Activated CD8-positive, alpha-beta memory T cell treated with anti-CD3 and anti-CD28 coated beads, Interleukin-2, amount 10 ng/mL, durations not matched to agents 7 days and 5 days (primary cell): ENCODE measurements around the gene CLPSL2. TPM values are rescaled to one million over a fixed set of nuclear protein-coding genes. Genes with fewer than 3 reads are reported as not detected.
A peak's percentile ranks its signal among the peaks of the same experiment; 100 is the strongest.

ENCODE experiments used
- ATAC-seq: fragments of 150-1000 bp; cut with Tn5 transposase; one replicate; pipeline ENCODE4 v1.10.0; 2021; ENCODE audit warnings: moderate library complexity
- CTCF ChIA-PET: fragments of 350-600 bp; sonication (Branson Sonifier 250); formaldehyde crosslinking; loops from one replicate; lab custom pipeline; 2021; ENCODE audit warnings: antibody characterized with exemption; lab: Charles Lee
- DNase-seq: peaks from one replicate; pipeline ENCODE4 v3.0.0-alpha.2; 2020
- H3K27ac Mint-ChIP-seq: one replicate; pipeline ENCODE4 v1.8.0; 2021; ENCODE audit warnings: mild to moderate bottlenecking, mixed read lengths
- H3K27me3 Mint-ChIP-seq: one replicate; pipeline ENCODE4 v1.8.0; 2021; ENCODE audit warnings: mixed read lengths
- H3K36me3 Mint-ChIP-seq: one replicate; pipeline ENCODE4 v1.8.0; 2021; ENCODE audit warnings: mild to moderate bottlenecking, mixed read lengths
- H3K4me1 Mint-ChIP-seq: one replicate; pipeline ENCODE4 v1.8.0; 2021; ENCODE audit warnings: mixed read lengths
- H3K4me3 Mint-ChIP-seq: one replicate; pipeline ENCODE4 v1.8.0; 2021; ENCODE audit warnings: mild to moderate bottlenecking, moderate library complexity, mixed read lengths
- H3K9me3 Mint-ChIP-seq: one replicate; pipeline ENCODE4 v1.8.0; 2022; ENCODE audit warnings: low read depth, mixed read lengths
- total RNA-seq, 2 experiments: library from RNA; stranded (reverse); gene quantifications; one replicate each; pipeline ENCODE4 v1.2.3, GENCODE V29; 2021

The CLPSL2 gene
- total RNA-seq, 2 experiments from 2014 or later, result not detected

- Mint-ChIP-seq H3K4me1 (no peaks in the 10 kb centered on the region), H3K27me3 (no peaks in the 10 kb centered on the region), H3K9me3 (no peaks in the 10 kb centered on the region), H3K4me3 (no peak overlapping the region), H3K27ac (no peak overlapping the region), H3K36me3 (no peaks in the 10 kb centered on the region)
- DNase-seq (no peak), ATAC-seq (no peak)
- CTCF ChIA-PET, result no interaction called here
Measured at GRCh38 chr6:35798706-35799105, 22.3 kb downstream of the CLPSL2 start.

GRCh38 chr6:35801148-35801547 lies 24.8 kb downstream of the CLPSL2 start:
- Mint-ChIP-seq H3K4me3 (no peak overlapping the region), H3K36me3 (no peaks in the 10 kb centered on the region), H3K27me3 (no peaks in the 10 kb centered on the region), H3K27ac (no peak overlapping the region), H3K4me1 (peaks cover 2% of the 10 kb centered on the region), H3K9me3 (no peaks in the 10 kb centered on the region)
- ATAC-seq (no peak), DNase-seq (no peak)
- CTCF ChIA-PET, result interaction anchor here (1.3 kb wide), 1 partner anchor 13 kb away, joined by 4 read pairs; no protein-coding TSS in a partner anchor

DNA sequence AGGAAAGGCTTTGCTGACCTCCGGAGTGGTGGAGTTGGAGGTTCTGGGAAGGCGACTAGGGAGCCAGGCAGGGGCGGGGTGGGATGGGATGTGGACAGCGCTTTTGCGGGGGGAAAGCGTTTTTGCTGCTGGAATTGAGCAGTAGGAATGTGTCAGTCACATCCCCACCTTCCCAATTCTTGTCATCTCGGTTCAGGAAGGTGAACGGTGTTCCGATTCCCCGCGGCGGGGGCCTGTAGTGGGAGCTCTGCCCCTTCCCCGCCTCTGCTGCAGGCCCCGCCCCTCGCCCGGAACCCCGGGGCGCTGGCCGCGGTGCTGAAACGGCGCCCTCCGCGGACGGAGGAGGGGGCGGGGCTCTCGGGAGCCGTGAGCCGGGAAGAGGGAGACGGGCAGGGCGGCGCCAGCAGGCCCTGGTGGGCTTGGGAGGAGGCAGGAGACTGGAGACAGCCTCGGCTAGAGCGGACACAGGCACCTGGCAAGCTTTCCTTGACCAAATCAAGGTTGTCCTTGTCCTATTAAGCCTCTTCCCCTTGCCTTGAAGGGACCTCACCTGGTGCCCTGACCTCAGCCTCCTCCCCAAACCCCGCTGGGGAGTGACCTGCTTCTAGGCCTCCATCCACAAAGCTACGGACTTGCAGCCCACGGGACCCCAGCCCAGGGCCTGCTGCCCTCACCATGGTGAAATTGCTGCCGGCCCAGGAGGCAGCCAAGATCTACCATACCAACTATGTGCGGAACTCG lies 28.8 kb downstream of the CLPSL2 start, which contains the start of gene LHFPL5:
TSS of gene LHFPL5 (plus strand) at position 357 of the 741 bp plus-strand sequence. CDS start at position 676, 319 bp downstream.
- Mint-ChIP-seq H3K27ac (no peak within 1 kb of the TSS), H3K9me3 (no peaks in the 10 kb centered on the region), H3K4me3 (no peak within 1 kb of the TSS), H3K4me1 (peaks cover 2% of the 10 kb centered on the region), H3K27me3 (peaks cover 4% of the 10 kb centered on the region), H3K36me3 (no peaks in the 10 kb centered on the region)
- peak; percentile 59 for DNase-seq
- ATAC-seq, result peak; percentile 89
- CTCF ChIA-PET, result no interaction called here

- no peak for DNase-seq
- CTCF ChIA-PET, result no interaction called here
- Mint-ChIP-seq H3K4me1 (peaks cover 11% of the 10 kb centered on the region), H3K27me3 (peaks cover 4% of the 10 kb centered on the region), H3K36me3 (no peaks in the 10 kb centered on the region), H3K9me3 (no peaks in the 10 kb centered on the region), H3K27ac (no peak overlapping the region), H3K4me3 (no peak overlapping the region)
- no peak for ATAC-seq
Measured at GRCh38 chr6:35808688-35809087, 32.3 kb downstream of the CLPSL2 start.

DNA sequence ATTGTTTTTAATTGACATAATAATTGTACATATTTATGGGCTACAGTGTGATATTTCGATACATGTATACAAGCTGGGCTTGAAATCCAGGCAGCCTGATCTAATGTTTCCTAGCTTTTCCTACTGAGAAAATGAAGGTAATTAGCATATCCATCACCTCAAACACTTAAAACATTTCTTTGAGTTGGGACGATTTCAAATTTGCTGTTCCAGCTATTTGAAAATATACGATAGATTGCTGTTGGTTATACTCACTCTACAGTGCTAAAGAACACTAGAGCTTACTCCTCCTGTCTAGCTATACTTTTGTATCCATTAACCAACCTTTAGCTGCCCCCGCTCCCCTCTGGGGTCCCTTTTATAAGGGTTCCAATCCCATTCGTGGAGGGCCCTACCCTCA lies 33.4 kb downstream of the CLPSL2 start:
- H3K4me3 Mint-ChIP-seq, result no peak overlapping the region
- H3K27me3 Mint-ChIP-seq, result peaks cover 4% of the 10 kb centered on the region
- CTCF ChIA-PET, result no interaction called here
- H3K36me3 Mint-ChIP-seq, result no peaks in the 10 kb centered on the region
- ATAC-seq, result no peak
- peaks cover 10% of the 10 kb centered on the region for H3K4me1 Mint-ChIP-seq
- no peak for DNase-seq
- H3K9me3 Mint-ChIP-seq, result no peaks in the 10 kb centered on the region
- no peak overlapping the region for H3K27ac Mint-ChIP-seq

DNA sequence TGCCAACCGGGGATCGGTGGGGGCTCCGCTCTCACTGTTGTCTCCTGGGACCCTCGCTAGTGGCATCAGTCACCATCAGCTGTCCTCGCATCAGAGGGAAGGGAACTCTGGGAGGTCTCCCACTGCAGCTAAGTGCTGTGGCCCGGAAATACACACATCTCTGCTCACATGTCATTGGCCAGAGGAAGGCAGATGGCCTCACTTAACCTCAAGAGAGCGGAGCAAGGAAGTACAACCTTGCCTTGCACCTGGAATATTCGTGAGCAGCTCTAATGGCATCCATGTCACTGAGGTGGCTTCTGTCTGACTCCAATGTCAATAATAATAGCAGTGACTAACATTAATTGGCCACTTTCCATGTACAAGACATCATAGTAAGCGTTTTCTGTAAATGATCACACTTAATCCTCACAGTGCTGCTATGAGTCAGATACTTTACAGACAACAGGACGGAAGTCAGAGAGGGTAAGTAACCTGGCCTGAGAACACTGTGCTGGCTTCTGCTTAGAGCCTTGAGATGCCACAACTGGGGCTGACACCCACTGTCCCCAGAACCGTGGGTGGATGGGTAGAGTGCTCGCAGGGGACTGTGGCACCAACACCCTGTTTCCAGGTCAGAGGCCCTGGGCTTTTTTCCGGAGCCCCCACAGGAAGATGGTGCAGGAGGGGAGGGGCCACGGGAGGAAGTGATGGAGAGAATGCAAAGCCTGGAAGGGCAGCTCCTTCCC lies 34.7 kb downstream of the CLPSL2 start:
- no peaks in the 10 kb centered on the region for H3K36me3 Mint-ChIP-seq
- CTCF ChIA-PET, result no interaction called here
- DNase-seq, result no peak
- peak overlapping the region; percentile 55 for H3K27ac Mint-ChIP-seq
- peak; percentile 72 for ATAC-seq
- H3K9me3 Mint-ChIP-seq, result no peaks in the 10 kb centered on the region
- peaks cover 10% of the 10 kb centered on the region for H3K4me1 Mint-ChIP-seq
- no peak overlapping the region for H3K4me3 Mint-ChIP-seq
- H3K27me3 Mint-ChIP-seq, result peaks cover 4% of the 10 kb centered on the region

GRCh38 chr6:35811699-35811995 lies 35.2 kb downstream of the CLPSL2 start:
- DNase-seq (no peak), ATAC-seq (no peak)
- CTCF ChIA-PET, result no interaction called here
- H3K9me3 Mint-ChIP-seq, result no peaks in the 10 kb centered on the region
- no peak overlapping the region for H3K27ac Mint-ChIP-seq
- peaks cover 1% of the 10 kb centered on the region for H3K27me3 Mint-ChIP-seq
- H3K36me3 Mint-ChIP-seq, result no peaks in the 10 kb centered on the region
- H3K4me1 Mint-ChIP-seq, result peaks cover 10% of the 10 kb centered on the region
- H3K4me3 Mint-ChIP-seq, result no peak overlapping the region

DNA sequence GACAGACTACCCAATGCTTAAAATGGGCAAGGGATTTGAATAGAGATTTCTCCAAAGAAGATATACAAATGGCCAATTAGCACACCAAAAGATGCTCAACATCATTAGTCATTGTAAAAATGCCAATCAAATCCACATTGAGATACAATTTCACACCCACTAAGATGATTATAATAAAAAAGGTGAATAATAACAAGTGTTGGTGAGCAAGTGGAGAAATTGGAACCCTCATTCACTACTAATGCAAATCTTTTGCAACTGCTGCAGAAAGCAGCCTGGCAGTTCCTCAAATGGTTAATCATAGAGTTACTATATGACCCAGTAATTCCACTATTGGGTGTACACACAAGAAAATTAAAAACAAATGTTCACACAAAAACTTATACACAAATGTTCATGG lies 41.1 kb downstream of the CLPSL2 start:
- no peak overlapping the region for H3K27ac Mint-ChIP-seq
- H3K4me3 Mint-ChIP-seq, result no peak overlapping the region
- H3K9me3 Mint-ChIP-seq, result no peaks in the 10 kb centered on the region
- no peak for ATAC-seq
- CTCF ChIA-PET, result no interaction called here
- H3K27me3 Mint-ChIP-seq, result peaks cover 4% of the 10 kb centered on the region
- no peaks in the 10 kb centered on the region for H3K4me1 Mint-ChIP-seq
- H3K36me3 Mint-ChIP-seq, result peaks cover 2% of the 10 kb centered on the region
- no peak for DNase-seq

DNA sequence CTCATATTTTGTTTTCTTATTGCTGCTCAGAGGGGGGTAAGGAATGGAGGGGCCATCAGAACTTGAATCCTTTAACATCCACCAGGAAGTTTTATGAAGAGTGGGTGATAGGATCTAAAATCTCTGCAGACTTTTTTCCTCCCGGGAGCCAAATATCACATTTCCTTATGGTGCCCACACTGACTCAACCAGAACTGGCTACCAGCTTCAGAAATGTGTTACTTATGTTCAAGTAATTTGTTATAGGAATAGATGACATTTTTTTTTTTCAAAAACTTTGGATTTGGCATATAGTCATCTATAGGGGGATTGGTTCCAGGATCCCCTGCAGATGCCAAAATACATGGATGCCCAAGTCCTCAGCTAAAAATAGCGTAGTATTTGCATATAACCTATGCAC lies 47.2 kb downstream of the CLPSL2 start:
- H3K27ac Mint-ChIP-seq, result no peak overlapping the region
- no peaks in the 10 kb centered on the region for H3K36me3 Mint-ChIP-seq
- CTCF ChIA-PET, result no interaction called here
- H3K4me1 Mint-ChIP-seq, result no peaks in the 10 kb centered on the region
- H3K4me3 Mint-ChIP-seq, result no peak overlapping the region
- no peak for DNase-seq
- H3K27me3 Mint-ChIP-seq, result peaks cover 4% of the 10 kb centered on the region
- no peak for ATAC-seq
- H3K9me3 Mint-ChIP-seq, result no peaks in the 10 kb centered on the region

DNA sequence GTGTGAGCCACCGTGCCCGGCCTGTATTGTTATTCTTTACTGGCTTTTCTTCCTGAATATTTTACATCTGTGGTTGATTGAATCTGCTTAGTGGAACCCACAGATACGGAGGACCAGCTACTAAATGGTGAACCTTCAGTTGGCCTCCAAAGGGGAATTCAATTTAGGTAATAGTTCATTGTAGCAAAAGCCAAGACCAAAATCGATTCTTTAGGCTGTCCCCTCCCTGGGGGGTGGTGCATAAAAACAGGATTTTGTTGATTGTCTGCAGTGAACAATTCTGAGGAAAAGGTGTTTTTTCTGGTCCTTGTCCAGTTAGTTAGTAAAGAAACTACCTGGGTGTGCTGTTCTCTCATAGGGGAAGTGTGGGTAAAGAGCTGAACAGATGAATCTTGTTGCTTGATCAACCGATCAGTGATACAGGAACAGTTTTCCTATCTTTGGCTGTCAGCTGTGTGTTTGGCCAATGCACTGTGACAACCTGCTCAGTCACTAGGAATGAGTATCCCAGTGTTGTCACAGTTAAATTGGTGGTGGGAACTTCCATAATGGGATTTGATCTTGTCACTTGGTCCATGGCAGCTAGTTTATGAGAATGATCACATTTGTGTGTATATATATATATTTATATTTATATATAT lies 48.3 kb downstream of the CLPSL2 start:
- DNase-seq (no peak), ATAC-seq (no peak)
- no peaks in the 10 kb centered on the region for H3K36me3 Mint-ChIP-seq
- CTCF ChIA-PET, result interaction anchor here (0.8 kb wide), 1 partner anchor 28 kb away, joined by 3 read pairs; no protein-coding TSS in a partner anchor
- H3K9me3 Mint-ChIP-seq, result no peaks in the 10 kb centered on the region
- H3K27ac Mint-ChIP-seq, result no peak overlapping the region
- no peaks in the 10 kb centered on the region for H3K27me3 Mint-ChIP-seq
- no peaks in the 10 kb centered on the region for H3K4me1 Mint-ChIP-seq
- no peak overlapping the region for H3K4me3 Mint-ChIP-seq

Other genes starting within 250 kb of the CLPSL2 start
- gene FKBP5, start 87.7 kb upstream of the CLPSL2 start, total RNA-seq, result 10 to 100 TPM; 53.8 to 70.6 TPM
- gene ARMC12, start 39.6 kb upstream of the CLPSL2 start, total RNA-seq, result under 1 TPM; 0.45 to 0.96 TPM
- gene CLPSL1, start 4.4 kb downstream of the CLPSL2 start, total RNA-seq, result not detected
- gene CLPS, start 20.7 kb downstream of the CLPSL2 start, total RNA-seq, result not detected
- not detected for gene LHFPL5, start 28.8 kb downstream of the CLPSL2 start, total RNA-seq
- gene SRPK1, start 144.5 kb downstream of the CLPSL2 start, total RNA-seq, result 100 to 1,000 TPM in 1 of 2 experiments, 10 to 100 TPM in 1; 88.2 to 101 TPM
- gene SLC26A8, start 248.0 kb downstream of the CLPSL2 start, total RNA-seq, result not detected